Neuronal stem cell (in vitro differentiated cells): ENCODE data around the gene FOXP1.

Experiments used
- DNase-seq: peaks from one replicate; pipeline ENCODE4 v3.0.0-alpha.2; 2013; ENCODE audit warnings: low spot score
- H2AFZ ChIP-seq: one replicate; pipeline ENCODE4 v1.6.1; 2013; ENCODE audit warnings: mild to moderate bottlenecking, low read length, inconsistent platforms
- H2AK5ac ChIP-seq: 2 replicates; pipeline ENCODE4 v1.6.1; 2013; ENCODE audit warnings: low read depth, mild to moderate bottlenecking, inconsistent platforms, low read length, moderate library complexity, mixed read lengths
- H2BK120ac ChIP-seq: 2 replicates; pipeline ENCODE4 v1.6.1; 2013; ENCODE audit warnings: low read depth, mild to moderate bottlenecking, inconsistent platforms, low read length, moderate library complexity, mixed read lengths
- H2BK12ac ChIP-seq: one replicate; pipeline ENCODE4 v1.6.1; 2013; ENCODE audit warnings: low read length, inconsistent platforms
- H2BK15ac ChIP-seq: 2 replicates; pipeline ENCODE4 v1.6.1; 2013; ENCODE audit warnings: mild to moderate bottlenecking, low read length, inconsistent platforms, mixed read lengths
- H2BK5ac ChIP-seq: one replicate; pipeline ENCODE4 v1.6.1; 2013; ENCODE audit warnings: inconsistent platforms, mild to moderate bottlenecking, low read length, moderate library complexity
- H3K14ac ChIP-seq: one replicate; pipeline ENCODE4 v1.6.1; 2013; ENCODE audit warnings: low read length, inconsistent platforms
- H3K18ac ChIP-seq: 2 replicates; pipeline ENCODE4 v1.6.1; 2013; ENCODE audit warnings: low read length, inconsistent platforms
- H3K23ac ChIP-seq: 2 replicates; pipeline ENCODE4 v1.6.1; 2013; ENCODE audit warnings: low read depth, mild to moderate bottlenecking, mixed read lengths, low read length, inconsistent platforms; ENCODE audit not compliant: poor library complexity
- H3K27ac ChIP-seq: replicated peaks from 3 replicates; pipeline ENCODE4 v1.5.1; 2013; ENCODE audit warnings: low read length, inconsistent platforms
- H3K27me3 ChIP-seq, 3 experiments: 2 replicates each; pipeline ENCODE4 v1.6.1; 2013; ENCODE audit warnings: low read length in 3 of 3, mild to moderate bottlenecking in 2 of 3, inconsistent platforms in 1 of 3, low read depth in 1 of 3, mixed read lengths in 1 of 3, moderate library complexity in 1 of 3; ENCODE audit not compliant: control insufficient read depth in 3 of 3, insufficient read depth in 3 of 3
- H3K36me3 ChIP-seq, 2 donors: replicated peaks in 1 of 2; 2 replicates each; pipeline ENCODE4 v1.6.1; 2013; ENCODE audit warnings: low read length in 2 of 2; ENCODE audit not compliant: control insufficient read depth in 2 of 2, insufficient read depth in 2 of 2
- H3K4ac ChIP-seq: 2 replicates; pipeline ENCODE4 v1.6.1; 2013; ENCODE audit warnings: inconsistent platforms, mild to moderate bottlenecking, low read length, moderate library complexity
- H3K4me1 ChIP-seq, 2 donors: 1 replicate in 1 of 2; 2 replicates in 1 of 2; pipeline ENCODE4 v1.6.1; 2013; ENCODE audit warnings: low read length in 2 of 2, low read depth in 1 of 2; ENCODE audit not compliant: control insufficient read depth in 2 of 2, insufficient read depth in 1 of 2
- H3K4me2 ChIP-seq: one replicate; pipeline ENCODE4 v1.6.1; 2013; ENCODE audit warnings: mild to moderate bottlenecking, low read length, inconsistent platforms; ENCODE audit not compliant: insufficient read depth, poor library complexity, severe bottlenecking
- H3K4me3 ChIP-seq, 2 donors: 2 replicates each; pipeline ENCODE4 v1.5.1; 2013; ENCODE audit warnings: low read length in 2 of 2, mild to moderate bottlenecking in 2 of 2, inconsistent platforms in 1 of 2, moderate library complexity in 1 of 2
- H3K79me1 ChIP-seq: one replicate; pipeline ENCODE4 v1.6.1; 2013; ENCODE audit warnings: low read depth, mild to moderate bottlenecking, inconsistent platforms, low read length, moderate library complexity
- H3K9ac ChIP-seq: one replicate; pipeline ENCODE4 v1.6.1; 2013; ENCODE audit warnings: mild to moderate bottlenecking, low read depth, low read length, inconsistent platforms; ENCODE audit not compliant: poor library complexity
- H3K9me3 ChIP-seq, 2 donors: replicated peaks in 1 of 2; 2 replicates each; pipeline versions ENCODE3 to v1.6.1; 2013; ENCODE audit warnings: low read length in 2 of 2, mild to moderate bottlenecking in 2 of 2, inconsistent platforms in 1 of 2, low read depth in 1 of 2, mixed read lengths in 1 of 2, moderate library complexity in 1 of 2; ENCODE audit not compliant: control insufficient read depth in 2 of 2, insufficient read depth in 1 of 2
- H4K8ac ChIP-seq: one replicate; pipeline ENCODE4 v1.6.1; 2013; ENCODE audit warnings: low read depth, mild to moderate bottlenecking, inconsistent platforms, low read length, moderate library complexity
- H4K91ac ChIP-seq: one replicate; pipeline ENCODE4 v1.6.1; 2013; ENCODE audit warnings: low read length, low read depth, mild to moderate bottlenecking, inconsistent platforms; ENCODE audit not compliant: poor library complexity
- WGBS, 2 donors: extraction: QIAGEN DNeasy Blood & Tissue Kit; methylation state at CpG; one replicate each; pipeline ENCODE4 v1.1.7; 2013; ENCODE audit warnings: missing lambda C conversion rate in 2 of 2, mixed read lengths in 1 of 2; ENCODE audit not compliant: insufficient read length in 2 of 2, insufficient replicate concordance in 1 of 2; ENCODE audit errors: extremely low coverage in 2 of 2; 5-methylcytosine and 5-hydroxymethylcytosine counted together

The FOXP1 gene

DNA sequence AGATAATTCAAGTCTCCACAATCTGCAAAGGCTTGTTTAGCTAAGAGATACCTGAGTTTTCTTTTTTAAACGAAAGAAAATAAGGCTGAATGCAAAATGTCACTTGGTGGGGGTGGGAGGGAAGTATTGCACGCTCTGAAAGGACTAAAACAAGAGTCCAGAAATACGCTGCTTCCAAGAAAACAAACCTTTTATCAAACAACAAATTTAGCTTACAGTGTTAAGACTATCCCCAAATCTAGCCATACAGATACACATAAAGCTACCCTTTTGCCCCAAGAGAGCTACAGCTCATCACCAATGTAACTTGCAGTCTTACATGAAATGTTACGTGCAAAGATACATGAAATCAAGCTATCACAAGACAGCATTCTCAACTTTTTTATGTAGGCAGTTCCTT, 522.5 kb downstream of the FOXP1 start:
- H3K4me1 ChIP-seq, result peaks cover 6 to 8% of the 10 kb centered on the region in 2 donors
- H2AK5ac ChIP-seq, result no peak overlapping the region
- H2BK120ac ChIP-seq, result no peak overlapping the region
- H2BK12ac ChIP-seq, result no peak overlapping the region
- H2BK15ac ChIP-seq, result no peak overlapping the region
- no peaks in the 10 kb centered on the region for H3K9me3 ChIP-seq
- H2AFZ ChIP-seq, result no peak overlapping the region
- H4K8ac ChIP-seq, result no peak overlapping the region
- H3K14ac ChIP-seq, result no peak overlapping the region
- no peak overlapping the region for H2BK5ac ChIP-seq
- H3K18ac ChIP-seq, result no peak overlapping the region
- WGBS, 2 donors, result no CpG with 5 or more reads among the region's 4 CpGs
- DNase-seq, result no peak
- H3K4ac ChIP-seq, result no peak overlapping the region
- H3K79me1 ChIP-seq, result no peaks in the 10 kb centered on the region
- no peak overlapping the region for H4K91ac ChIP-seq
- no peak overlapping the region for H3K27ac ChIP-seq
- H3K23ac ChIP-seq, result no peak overlapping the region
- H3K4me2 ChIP-seq, result no peak overlapping the region
- H3K4me3 ChIP-seq, result no peak overlapping the region
- no peak overlapping the region for H3K9ac ChIP-seq
- H3K27me3 ChIP-seq, result no peaks in the 10 kb centered on the region
- H3K36me3 ChIP-seq, result no peaks in the 10 kb centered on the region

DNA sequence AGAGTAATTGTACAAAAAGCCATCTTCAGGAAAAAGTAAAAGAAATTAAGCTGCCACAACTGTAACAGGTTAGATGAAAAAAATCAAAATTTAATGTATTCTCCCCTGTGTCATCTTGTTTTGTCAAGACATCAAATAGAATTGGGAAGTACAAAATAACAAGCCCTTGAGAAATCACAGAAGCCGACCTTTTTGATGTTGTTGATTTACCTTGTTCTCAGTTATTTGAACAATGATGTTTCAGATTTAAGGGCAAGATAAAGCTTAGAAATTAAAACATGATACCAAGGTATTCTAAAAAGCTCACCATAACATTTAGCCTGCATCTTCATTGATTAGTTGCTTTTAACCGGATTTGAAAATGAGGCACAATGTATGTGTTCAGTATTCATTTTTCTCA, 523.0 kb downstream of the FOXP1 start:
- Histone ChIP-seq H2BK120ac (no peak overlapping the region), H3K79me1 (no peaks in the 10 kb centered on the region), H3K27me3 (no peaks in the 10 kb centered on the region), H3K27ac (no peak overlapping the region), H3K4me1 (peaks cover 6 to 8% of the 10 kb centered on the region in 2 donors), H2AK5ac (no peak overlapping the region), H4K8ac (no peak overlapping the region), H2BK5ac (no peak overlapping the region), H4K91ac (no peak overlapping the region), H3K4ac (no peak overlapping the region), H2BK12ac (no peak overlapping the region), H2AFZ (no peak overlapping the region), H3K9me3 (no peaks in the 10 kb centered on the region), H3K18ac (no peak overlapping the region), H3K14ac (no peak overlapping the region), H3K9ac (no peak overlapping the region), H3K36me3 (peaks cover 0 to under 1% of the 10 kb centered on the region in 2 donors), H3K23ac (no peak overlapping the region), H2BK15ac (no peak overlapping the region), H3K4me2 (no peak overlapping the region), H3K4me3 (no peak overlapping the region)
- no peak for DNase-seq
- no CpG with 5 or more reads among the region's 2 CpGs for WGBS, 2 donors

DNA sequence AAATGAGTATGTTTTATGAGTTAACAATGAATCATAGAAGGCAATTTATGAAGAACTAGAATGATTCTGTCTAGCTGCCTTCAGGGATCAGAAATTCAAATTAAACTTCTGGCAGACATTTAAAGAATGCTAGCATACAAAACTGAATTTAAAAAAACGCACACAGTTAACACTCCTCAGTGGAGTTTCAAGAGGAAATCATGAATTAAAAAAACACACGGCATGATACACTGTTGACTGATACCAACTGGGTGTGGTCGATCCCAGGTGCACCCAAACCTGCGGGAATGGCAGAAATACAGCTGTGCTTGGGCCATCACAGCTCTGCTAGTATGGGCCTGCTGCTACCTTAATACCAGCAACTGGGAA, 526.0 kb downstream of the FOXP1 start:
- Histone ChIP-seq H2AFZ (no peak overlapping the region), H2BK5ac (no peak overlapping the region), H2BK12ac (no peak overlapping the region), H4K91ac (no peak overlapping the region), H3K36me3 (peaks cover 0 to 13% of the 10 kb centered on the region in 2 donors), H3K79me1 (no peaks in the 10 kb centered on the region), H3K4ac (no peak overlapping the region), H2BK15ac (no peak overlapping the region), H3K9me3 (no peaks in the 10 kb centered on the region), H2AK5ac (no peak overlapping the region), H3K9ac (no peak overlapping the region), H3K23ac (no peak overlapping the region), H3K4me2 (no peak overlapping the region), H4K8ac (no peak overlapping the region), H3K27me3 (no peaks in the 10 kb centered on the region), H3K27ac (no peak overlapping the region), H2BK120ac (no peak overlapping the region), H3K14ac (no peak overlapping the region), H3K4me3 (no peak overlapping the region), H3K4me1 (peaks cover 0 to 7% of the 10 kb centered on the region in 2 donors), H3K18ac (no peak overlapping the region)
- DNase-seq, result no peak
- WGBS, 2 donors, result no CpG with 5 or more reads among the region's 4 CpGs

DNA sequence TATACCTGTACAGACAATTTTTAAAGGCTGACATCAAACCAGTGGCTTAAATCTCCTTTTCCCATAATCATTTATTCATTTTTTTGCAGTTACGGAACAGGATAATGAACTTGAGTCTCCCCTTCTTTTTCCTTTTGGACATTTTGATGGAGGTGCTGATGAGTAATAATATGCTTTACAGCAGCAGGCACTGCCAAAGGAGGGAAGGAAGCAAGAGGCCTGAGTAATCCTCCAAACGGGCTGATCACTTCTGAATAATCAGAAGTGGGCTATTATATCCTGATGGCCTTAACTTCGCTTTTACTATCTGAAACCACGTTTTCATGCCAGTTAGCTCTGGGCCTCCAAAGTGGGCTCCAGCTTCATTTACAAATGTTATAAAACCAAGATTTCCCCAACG, 527.2 kb downstream of the FOXP1 start:
- no CpG with 5 or more reads among the region's 5 CpGs for WGBS, 2 donors
- Histone ChIP-seq H3K9me3 (no peaks in the 10 kb centered on the region), H3K4me2 (no peak overlapping the region)

More for the DNA sequence above, 527.2 kb downstream of the FOXP1 start:
- H2BK120ac ChIP-seq, result no peak overlapping the region
- H3K4me1 ChIP-seq, result peaks cover 0 to 10% of the 10 kb centered on the region in 2 donors
- peaks cover 0 to 24% of the 10 kb centered on the region in 2 donors for H3K36me3 ChIP-seq
- no peak overlapping the region for H3K18ac ChIP-seq
- H3K23ac ChIP-seq, result no peak overlapping the region
- H3K9ac ChIP-seq, result no peak overlapping the region
- no peak overlapping the region for H4K8ac ChIP-seq
- no peak overlapping the region for H3K4me3 ChIP-seq
- no peak for DNase-seq
- no peak overlapping the region for H3K4ac ChIP-seq
- H3K27ac ChIP-seq, result no peak overlapping the region
- no peak overlapping the region for H2BK12ac ChIP-seq
- H4K91ac ChIP-seq, result no peak overlapping the region
- H3K27me3 ChIP-seq, result no peaks in the 10 kb centered on the region
- H2AK5ac ChIP-seq, result no peak overlapping the region
- H3K14ac ChIP-seq, result no peak overlapping the region
- no peak overlapping the region for H2BK5ac ChIP-seq
- H2BK15ac ChIP-seq, result no peak overlapping the region
- H2AFZ ChIP-seq, result no peak overlapping the region
- H3K79me1 ChIP-seq, result no peaks in the 10 kb centered on the region
